GM12878 (cell line): ENCODE results near the gene CCND2. TPM values are rescaled to one million over a fixed set of nuclear protein-coding genes. Genes with fewer than 3 reads are reported as not detected.

Experiments used
- CBX3 ChIP-seq: fragments of 200-600 bp; sonication (generic); IDR thresholded peaks from 2 replicates; pipeline ENCODE4 v1.6.1; 2016; ENCODE audit warnings: low read depth, borderline replicate concordance
- ETV6 ChIP-seq, 2 experiments: fragments of 450-650 bp in 1 of 2; IDR thresholded peaks in 1 of 2; conservative IDR thresholded peaks in 1 of 2; 2 replicates each; pipeline ENCODE4 v1.6.1; 2014; ENCODE audit warnings: antibody characterized with exemption in 1 of 2, borderline replicate concordance in 1 of 2, low read depth in 1 of 2, mild to moderate bottlenecking in 1 of 2, moderate library complexity in 1 of 2
- EZH2 ChIP-seq: IDR thresholded peaks from 2 replicates; pipeline ENCODE4 v1.6.1; 2012; ENCODE audit warnings: low read depth, mild to moderate bottlenecking, control low read depth, inconsistent platforms, low read length, borderline replicate concordance; ENCODE audit not compliant: control insufficient read depth
- IRF4 ChIP-seq: IDR thresholded peaks from 2 replicates; pipeline ENCODE4 v1.6.1; 2011; ENCODE audit warnings: low read depth, low read length
- KLF5 ChIP-seq: fragments of 450-650 bp; IDR thresholded peaks from 2 replicates; pipeline ENCODE4 v1.6.1; 2014; ENCODE audit warnings: mild to moderate bottlenecking; ENCODE audit not compliant: partially characterized antibody
- NFXL1 ChIP-seq: fragments of 450-650 bp; IDR thresholded peaks from 2 replicates; pipeline ENCODE4 v1.6.1; 2017; ENCODE audit warnings: antibody characterized with exemption, mild to moderate bottlenecking, borderline replicate concordance
- RAD21 ChIP-seq: IDR thresholded peaks from 2 replicates; pipeline ENCODE4 v1.6.1; 2011; ENCODE audit warnings: mild to moderate bottlenecking, low read depth, low read length, moderate library complexity; ENCODE audit not compliant: insufficient read depth
- RELB ChIP-seq: fragments of 450-650 bp; IDR thresholded peaks from 2 replicates; pipeline ENCODE4 v1.6.1; 2017; ENCODE audit warnings: low read depth, mild to moderate bottlenecking, moderate library complexity
- SREBF1 ChIP-seq: IDR thresholded peaks from 2 replicates; pipeline ENCODE4 v1.6.1; 2012; ENCODE audit warnings: mild to moderate bottlenecking, low read length
- TCF3 ChIP-seq: IDR thresholded peaks from 2 replicates; pipeline ENCODE4 v1.6.1; 2012; ENCODE audit warnings: low read depth, mild to moderate bottlenecking, low read length, borderline replicate concordance; ENCODE audit not compliant: insufficient read depth
- ZBTB4 ChIP-seq: fragments of 450-650 bp; formaldehyde crosslinking; IDR thresholded peaks from 2 replicates; pipeline ENCODE4 v1.4.0; 2022; ENCODE audit warnings: mild to moderate bottlenecking, moderate library complexity
- ZNF217 ChIP-seq: fragments of 450-650 bp; IDR thresholded peaks from 2 replicates; pipeline ENCODE4 v1.6.1; 2017; ENCODE audit warnings: antibody characterized with exemption, mild to moderate bottlenecking
- polyA plus RNA-seq, 11 experiments: library from polyadenylated mRNA; depleted of rRNA in 4 of 11; unstranded in 6 of 11; stranded (reverse) in 5 of 11; fragments of >200 nt; fragmentation: Nextera tagmentation in 4 of 11; fragmentation: Illumina TruSeq in 1 of 11; extraction: Ambion mirVana in 4 of 11; extraction: Trizol in 1 of 11; gene quantifications; 1 replicate in 1 of 11; 2 replicates in 10 of 11; pipeline versions ENCODE4 v1.2.1 to v1.2.3, GENCODE V29; 2011 to 2016; ENCODE audit warnings: inconsistent platforms in 2 of 11, missing spikeins in 2 of 11, low read depth in 1 of 11
- total RNA-seq, 4 experiments: library from RNA; depleted of rRNA in 3 of 4; stranded (reverse); fragments of >200 nt in 3 of 4; fragmentation: Illumina TruSeq in 1 of 4; extraction: Trizol in 1 of 4; gene quantifications; 2 replicates each; pipeline versions ENCODE4 v1.2.1 to v1.2.3, GENCODE V29; 2013 to 2021
- TF ChIP-seq, protein P1 (sequence below): IDR thresholded peaks from 2 replicates; pipeline ENCODE4 v1.6.1; 2012; ENCODE audit warnings: mild to moderate bottlenecking, low read depth, low read length
- TF ChIP-seq, protein P2 (sequence below): fragments of 450-650 bp; formaldehyde crosslinking; IDR thresholded peaks from 2 replicates; pipeline ENCODE4 v1.5.0; 2022; ENCODE audit warnings: mild to moderate bottlenecking, missing genetic modification characterization

Gene CCND2
- total and polyA plus RNA-seq, 10 of the 15 experiments (the other 5 are each of a cell fraction or from before 2014, with no cell fraction given): 30.1 to 263 (median 152) TPM

- TF ChIP-seq ZBTB4 (CRISPR knock-in tag) (no peak), TCF3 (no peak), CBX3 (no peak), IRF4 (no peak; the same call in 1 of the 2 replicates), ETV6 (conservative IDR thresholded peaks at IDR 0.05 in 1 of 2, IDR thresholded peaks at IDR 0.05 in 1 of 2; ENCODE audit: borderline replicate concordance in 1 of 2, low read depth in 1 of 2) (peak in 1 of 2 experiments; percentile 47; a peak in 1 of 4 replicates), EZH2 (no peak), SREBF1 (no peak), RELB (peak; percentile 56), NFXL1 (no peak), ZNF217 (no peak), KLF5 (no peak), RAD21 (peak; percentile 100)
- TF ChIP-seq, protein P1, sequence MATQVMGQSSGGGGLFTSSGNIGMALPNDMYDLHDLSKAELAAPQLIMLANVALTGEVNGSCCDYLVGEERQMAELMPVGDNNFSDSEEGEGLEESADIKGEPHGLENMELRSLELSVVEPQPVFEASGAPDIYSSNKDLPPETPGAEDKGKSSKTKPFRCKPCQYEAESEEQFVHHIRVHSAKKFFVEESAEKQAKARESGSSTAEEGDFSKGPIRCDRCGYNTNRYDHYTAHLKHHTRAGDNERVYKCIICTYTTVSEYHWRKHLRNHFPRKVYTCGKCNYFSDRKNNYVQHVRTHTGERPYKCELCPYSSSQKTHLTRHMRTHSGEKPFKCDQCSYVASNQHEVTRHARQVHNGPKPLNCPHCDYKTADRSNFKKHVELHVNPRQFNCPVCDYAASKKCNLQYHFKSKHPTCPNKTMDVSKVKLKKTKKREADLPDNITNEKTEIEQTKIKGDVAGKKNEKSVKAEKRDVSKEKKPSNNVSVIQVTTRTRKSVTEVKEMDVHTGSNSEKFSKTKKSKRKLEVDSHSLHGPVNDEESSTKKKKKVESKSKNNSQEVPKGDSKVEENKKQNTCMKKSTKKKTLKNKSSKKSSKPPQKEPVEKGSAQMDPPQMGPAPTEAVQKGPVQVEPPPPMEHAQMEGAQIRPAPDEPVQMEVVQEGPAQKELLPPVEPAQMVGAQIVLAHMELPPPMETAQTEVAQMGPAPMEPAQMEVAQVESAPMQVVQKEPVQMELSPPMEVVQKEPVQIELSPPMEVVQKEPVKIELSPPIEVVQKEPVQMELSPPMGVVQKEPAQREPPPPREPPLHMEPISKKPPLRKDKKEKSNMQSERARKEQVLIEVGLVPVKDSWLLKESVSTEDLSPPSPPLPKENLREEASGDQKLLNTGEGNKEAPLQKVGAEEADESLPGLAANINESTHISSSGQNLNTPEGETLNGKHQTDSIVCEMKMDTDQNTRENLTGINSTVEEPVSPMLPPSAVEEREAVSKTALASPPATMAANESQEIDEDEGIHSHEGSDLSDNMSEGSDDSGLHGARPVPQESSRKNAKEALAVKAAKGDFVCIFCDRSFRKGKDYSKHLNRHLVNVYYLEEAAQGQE: no peak
- TF ChIP-seq, protein P2, sequence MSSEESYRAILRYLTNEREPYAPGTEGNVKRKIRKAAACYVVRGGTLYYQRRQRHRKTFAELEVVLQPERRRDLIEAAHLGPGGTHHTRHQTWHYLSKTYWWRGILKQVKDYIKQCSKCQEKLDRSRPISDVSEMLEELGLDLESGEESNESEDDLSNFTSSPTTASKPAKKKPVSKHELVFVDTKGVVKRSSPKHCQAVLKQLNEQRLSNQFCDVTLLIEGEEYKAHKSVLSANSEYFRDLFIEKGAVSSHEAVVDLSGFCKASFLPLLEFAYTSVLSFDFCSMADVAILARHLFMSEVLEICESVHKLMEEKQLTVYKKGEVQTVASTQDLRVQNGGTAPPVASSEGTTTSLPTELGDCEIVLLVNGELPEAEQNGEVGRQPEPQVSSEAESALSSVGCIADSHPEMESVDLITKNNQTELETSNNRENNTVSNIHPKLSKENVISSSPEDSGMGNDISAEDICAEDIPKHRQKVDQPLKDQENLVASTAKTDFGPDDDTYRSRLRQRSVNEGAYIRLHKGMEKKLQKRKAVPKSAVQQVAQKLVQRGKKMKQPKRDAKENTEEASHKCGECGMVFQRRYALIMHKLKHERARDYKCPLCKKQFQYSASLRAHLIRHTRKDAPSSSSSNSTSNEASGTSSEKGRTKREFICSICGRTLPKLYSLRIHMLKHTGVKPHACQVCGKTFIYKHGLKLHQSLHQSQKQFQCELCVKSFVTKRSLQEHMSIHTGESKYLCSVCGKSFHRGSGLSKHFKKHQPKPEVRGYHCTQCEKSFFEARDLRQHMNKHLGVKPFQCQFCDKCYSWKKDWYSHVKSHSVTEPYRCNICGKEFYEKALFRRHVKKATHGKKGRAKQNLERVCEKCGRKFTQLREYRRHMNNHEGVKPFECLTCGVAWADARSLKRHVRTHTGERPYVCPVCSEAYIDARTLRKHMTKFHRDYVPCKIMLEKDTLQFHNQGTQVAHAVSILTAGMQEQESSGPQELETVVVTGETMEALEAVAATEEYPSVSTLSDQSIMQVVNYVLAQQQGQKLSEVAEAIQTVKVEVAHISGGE (CRISPR knock-in tag): no peak
Observed at GRCh38 chr12:4276524-4277204, 3.1 kb downstream of the CCND2 start (continued).
